ENCODE data around the gene PSEN2. TPM values are rescaled to one million over a fixed set of nuclear protein-coding genes. Genes with fewer than 3 reads are reported as not detected.
"Not testable (repeated sequence)": the region's sequence is repeated elsewhere in the genome, so short reads cannot be mapped to it uniquely, and the experiment has no call there.

The PSEN2 gene
- total and polyA plus RNA-seq, 2 donors (not counting 1 experiment from before 2014, with no cell fraction given) = 19.5 to 41.8 TPM

DNA sequence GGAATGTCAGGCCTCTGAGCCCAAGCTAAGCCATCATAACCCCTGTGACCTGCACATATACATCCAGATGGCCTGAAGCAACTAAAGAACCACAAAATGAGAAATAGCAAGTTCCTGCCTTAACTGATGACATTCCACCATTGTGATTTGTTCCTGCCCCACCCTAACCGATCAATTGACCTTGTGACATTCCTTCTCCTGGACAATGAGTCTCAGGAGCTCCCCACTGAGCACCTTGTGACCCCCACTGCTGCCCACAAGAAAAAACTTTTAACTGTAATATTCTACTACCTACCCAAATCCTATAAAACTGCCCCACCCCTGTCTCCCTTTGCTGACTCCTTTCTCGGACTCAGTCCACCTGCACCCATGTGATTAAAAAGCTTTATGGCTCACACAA, 32.5 kb upstream of the PSEN2 start:
- H4K20me1 ChIP-seq (ENCODE audit: control insufficient read depth, extremely low read depth, insufficient read depth, low read length); H3K9me3 ChIP-seq (ENCODE audit: control insufficient read depth, insufficient read depth, low read depth, low read length); DNase-seq (ENCODE audit: low read depth in 2 of 2); H3K4me3 ChIP-seq (replicated peaks in 1 of 4; ENCODE audit: control extremely low read depth in 1 of 4, insufficient read depth in 1 of 4, low read depth in 3 of 4, low read length in 4 of 4); H3K4me1 ChIP-seq (ENCODE audit: control insufficient read depth, extremely low read depth, insufficient read depth, low read length); H3K79me2 ChIP-seq (ENCODE audit: control insufficient read depth, insufficient read depth, low read length); H3K36me3 ChIP-seq (ENCODE audit: control insufficient read depth, insufficient read depth, low read length); H3K4me2 ChIP-seq (ENCODE audit: extremely low read depth, insufficient read depth, low read length); H2AFZ ChIP-seq (ENCODE audit: low read length); H3K27me3 ChIP-seq (ENCODE audit: control insufficient read depth, insufficient read depth, low read length); H3K9ac ChIP-seq (ENCODE audit: insufficient read depth, low read length); H3K27ac ChIP-seq (ENCODE audit: insufficient read depth, low read length): not testable (repeated sequence)

DNA sequence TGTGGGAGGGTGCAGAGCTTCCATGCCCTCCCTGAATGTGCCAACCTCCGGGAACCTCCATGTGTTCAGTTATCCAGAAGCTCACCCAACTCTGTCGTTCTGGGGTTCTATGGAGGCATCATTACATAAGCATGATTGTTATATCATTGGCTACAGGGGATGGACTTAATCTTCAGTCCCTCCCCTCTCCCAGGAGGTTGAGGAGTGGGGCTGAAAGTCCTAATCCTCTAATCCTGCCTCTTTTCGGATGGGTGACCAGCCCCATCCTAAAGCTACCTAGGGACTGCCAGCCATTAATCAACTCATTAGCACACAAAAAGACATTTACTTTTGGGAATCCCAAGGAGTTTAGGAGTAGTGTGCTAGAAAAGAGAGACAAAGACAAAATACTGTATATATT, 32.0 kb upstream of the PSEN2 start:
- no peak overlapping the region for H3K4me3 ChIP-seq (replicated peaks in 1 of 4; ENCODE audit: control extremely low read depth in 1 of 4, insufficient read depth in 1 of 4, low read depth in 3 of 4, low read length in 4 of 4)
- H4K20me1 ChIP-seq (ENCODE audit: control insufficient read depth, extremely low read depth, insufficient read depth, low read length) = no peaks in the 10 kb centered on the region
- H3K27me3 ChIP-seq (ENCODE audit: control insufficient read depth, insufficient read depth, low read length) = no peaks in the 10 kb centered on the region
- H3K9ac ChIP-seq (ENCODE audit: insufficient read depth, low read length) = no peak overlapping the region
- TF ChIP-seq, protein P1, sequence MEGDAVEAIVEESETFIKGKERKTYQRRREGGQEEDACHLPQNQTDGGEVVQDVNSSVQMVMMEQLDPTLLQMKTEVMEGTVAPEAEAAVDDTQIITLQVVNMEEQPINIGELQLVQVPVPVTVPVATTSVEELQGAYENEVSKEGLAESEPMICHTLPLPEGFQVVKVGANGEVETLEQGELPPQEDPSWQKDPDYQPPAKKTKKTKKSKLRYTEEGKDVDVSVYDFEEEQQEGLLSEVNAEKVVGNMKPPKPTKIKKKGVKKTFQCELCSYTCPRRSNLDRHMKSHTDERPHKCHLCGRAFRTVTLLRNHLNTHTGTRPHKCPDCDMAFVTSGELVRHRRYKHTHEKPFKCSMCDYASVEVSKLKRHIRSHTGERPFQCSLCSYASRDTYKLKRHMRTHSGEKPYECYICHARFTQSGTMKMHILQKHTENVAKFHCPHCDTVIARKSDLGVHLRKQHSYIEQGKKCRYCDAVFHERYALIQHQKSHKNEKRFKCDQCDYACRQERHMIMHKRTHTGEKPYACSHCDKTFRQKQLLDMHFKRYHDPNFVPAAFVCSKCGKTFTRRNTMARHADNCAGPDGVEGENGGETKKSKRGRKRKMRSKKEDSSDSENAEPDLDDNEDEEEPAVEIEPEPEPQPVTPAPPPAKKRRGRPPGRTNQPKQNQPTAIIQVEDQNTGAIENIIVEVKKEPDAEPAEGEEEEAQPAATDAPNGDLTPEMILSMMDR (conservative IDR thresholded peaks at IDR 0.05 in 1 of 2, IDR thresholded peaks at IDR 0.05 in 1 of 2; ENCODE audit: low read depth in 1 of 2, low read length in 2 of 2) = no peak
- TF ChIP-seq EZH2 (IDR thresholded peaks at IDR 0.05; ENCODE audit: low read length, missing control alignments) = no peak
- no peaks in the 10 kb centered on the region for H3K79me2 ChIP-seq (ENCODE audit: control insufficient read depth, insufficient read depth, low read length)
- no peaks in the 10 kb centered on the region for H3K36me3 ChIP-seq (ENCODE audit: control insufficient read depth, insufficient read depth, low read length)
- no peak overlapping the region for H3K4me2 ChIP-seq (ENCODE audit: extremely low read depth, insufficient read depth, low read length)
- DNase-seq (ENCODE audit: low read depth in 2 of 2) = no peak
- no peaks in the 10 kb centered on the region for H3K4me1 ChIP-seq (ENCODE audit: control insufficient read depth, extremely low read depth, insufficient read depth, low read length)
- no peak overlapping the region for H2AFZ ChIP-seq (ENCODE audit: low read length)
- no peaks in the 10 kb centered on the region for H3K9me3 ChIP-seq (ENCODE audit: control insufficient read depth, insufficient read depth, low read depth, low read length)
- H3K27ac ChIP-seq (ENCODE audit: insufficient read depth, low read length) = no peak overlapping the region

DNA sequence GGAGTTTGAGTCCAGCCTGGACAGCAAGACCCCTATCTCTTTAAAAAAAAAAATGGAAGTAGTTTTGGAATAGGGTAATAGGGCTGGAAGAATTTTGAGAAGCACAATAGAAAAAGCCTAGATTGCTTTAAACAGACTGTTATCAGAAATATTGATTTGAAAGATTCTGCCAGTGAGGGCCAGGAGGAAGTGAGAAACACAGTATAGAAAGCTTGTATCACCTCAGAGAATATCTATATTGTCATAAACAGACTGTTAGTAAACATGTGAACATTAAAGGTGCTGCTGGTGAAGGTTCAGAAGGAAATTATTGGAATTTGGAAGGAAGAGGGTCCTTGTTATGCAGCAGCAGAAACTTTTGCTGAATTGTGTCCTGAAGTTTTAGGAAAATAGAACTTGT, 24.8 kb upstream of the PSEN2 start:
- Histone ChIP-seq H3K36me3 (ENCODE audit: control insufficient read depth, insufficient read depth, low read length) (no peaks in the 10 kb centered on the region), H3K27ac (ENCODE audit: insufficient read depth, low read length) (no peak overlapping the region), H3K79me2 (ENCODE audit: control insufficient read depth, insufficient read depth, low read length) (no peaks in the 10 kb centered on the region), H3K4me2 (ENCODE audit: extremely low read depth, insufficient read depth, low read length) (no peak overlapping the region), H3K27me3 (ENCODE audit: control insufficient read depth, insufficient read depth, low read length) (no peaks in the 10 kb centered on the region), H3K9ac (ENCODE audit: insufficient read depth, low read length) (no peak overlapping the region), H2AFZ (ENCODE audit: low read length) (no peak overlapping the region), H3K4me3 (replicated peaks in 1 of 4; ENCODE audit: control extremely low read depth in 1 of 4, insufficient read depth in 1 of 4, low read depth in 3 of 4, low read length in 4 of 4) (no peak overlapping the region), H3K4me1 (ENCODE audit: control insufficient read depth, extremely low read depth, insufficient read depth, low read length) (no peaks in the 10 kb centered on the region), H3K9me3 (ENCODE audit: control insufficient read depth, insufficient read depth, low read depth, low read length) (no peaks in the 10 kb centered on the region), H4K20me1 (ENCODE audit: control insufficient read depth, extremely low read depth, insufficient read depth, low read length) (no peaks in the 10 kb centered on the region)
- TF ChIP-seq EZH2 (IDR thresholded peaks at IDR 0.05; ENCODE audit: low read length, missing control alignments) = no peak
- TF ChIP-seq, protein P1 (conservative IDR thresholded peaks at IDR 0.05 in 1 of 2, IDR thresholded peaks at IDR 0.05 in 1 of 2; ENCODE audit: low read depth in 1 of 2, low read length in 2 of 2) = no peak
- no peak for DNase-seq (ENCODE audit: low read depth in 2 of 2)
